Measurements from ENCODE around the gene ATP6V1B1.

ATP6V1B1 gene

GRCh38 chr2:70982971-70983370 lies 47.3 kb downstream of the ATP6V1B1 start:
- no peak for TF ChIP-seq CTCF (IDR thresholded peaks at IDR 0.05; ENCODE audit: borderline replicate concordance, insufficient read depth, low read depth, low read length)
- no peak overlapping the region for H3K4me3 ChIP-seq (ENCODE audit: low read depth, low read length)

- no peak for TF ChIP-seq CTCF (IDR thresholded peaks at IDR 0.05; ENCODE audit: borderline replicate concordance, insufficient read depth, low read depth, low read length)
- no peak overlapping the region for H3K4me3 ChIP-seq (ENCODE audit: low read depth, low read length)
Measured at GRCh38 chr2:70983506-70984227, 48.0 kb downstream of the ATP6V1B1 start.

GRCh38 chr2:70984228-70984575 lies 48.5 kb downstream of the ATP6V1B1 start:
- no peak overlapping the region for H3K4me3 ChIP-seq (ENCODE audit: low read depth, low read length)
- TF ChIP-seq CTCF (IDR thresholded peaks at IDR 0.05; ENCODE audit: borderline replicate concordance, insufficient read depth, low read depth, low read length) = no peak

- TF ChIP-seq CTCF (IDR thresholded peaks at IDR 0.05; ENCODE audit: borderline replicate concordance, insufficient read depth, low read depth, low read length) = peak; percentile 98
- no peak overlapping the region for H3K4me3 ChIP-seq (ENCODE audit: low read depth, low read length)
Measured at GRCh38 chr2:70984576-70985282, 49.0 kb downstream of the ATP6V1B1 start.

GRCh38 chr2:70985283-70985688 lies 49.6 kb downstream of the ATP6V1B1 start:
- H3K4me3 ChIP-seq (ENCODE audit: low read depth, low read length) = no peak overlapping the region

GRCh38 chr2:70985956-70986355 lies 50.3 kb downstream of the ATP6V1B1 start:
- no peak for TF ChIP-seq CTCF (IDR thresholded peaks at IDR 0.05; ENCODE audit: borderline replicate concordance, insufficient read depth, low read depth, low read length)
- no peak overlapping the region for H3K4me3 ChIP-seq (ENCODE audit: low read depth, low read length)

More at GRCh38 chr2:70985283-70985688, 49.6 kb downstream of the ATP6V1B1 start:
- TF ChIP-seq CTCF (IDR thresholded peaks at IDR 0.05; ENCODE audit: borderline replicate concordance, insufficient read depth, low read depth, low read length) = no peak

Measured in GM12875 (cell line).